B cell (primary cell): ENCODE results near the gene PPP1R14D. TPM values are rescaled to one million over a fixed set of nuclear protein-coding genes. Genes with fewer than 3 reads are reported as not detected.

Experiments used
- ATAC-seq: fragments of 200-7000 bp; cut with Tn5 transposase; one replicate; pipeline ENCODE4 v1.10.0; 2021; ENCODE audit warnings: low read depth, mild to moderate bottlenecking, moderate number of reproducible peaks, moderate library complexity
- CTCF ChIA-PET: fragments of 350-600 bp; sonication (Branson Sonifier 250); formaldehyde crosslinking; loops from one replicate; lab custom pipeline; 2021; ENCODE audit warnings: antibody characterized with exemption, inconsistent platforms; lab: Charles Lee
- POLR2A ChIA-PET: fragments of 350-600 bp; sonication (Branson Sonifier 250); formaldehyde crosslinking; loops from one replicate; lab custom pipeline; 2021; ENCODE audit warnings: antibody characterized with exemption; lab: Charles Lee
- DNase-seq: peaks from one replicate; pipeline ENCODE4 v3.0.0; 2013
- H2AFZ ChIP-seq: 2 replicates; pipeline ENCODE4 v1.6.1; 2012; ENCODE audit warnings: mild to moderate bottlenecking, low read depth, low read length; ENCODE audit not compliant: insufficient read depth, poor library complexity, severe bottlenecking
- H3K27ac ChIP-seq, 2 donors: 1 replicate in 1 of 2; 2 replicates in 1 of 2; pipeline ENCODE4 v1.5.1; 2012 to 2013; ENCODE audit warnings: low read length in 2 of 2, mild to moderate bottlenecking in 2 of 2, moderate library complexity in 1 of 2
- H3K27me3 ChIP-seq, 4 experiments: fragments of 200-600 bp in 1 of 4; sonication (generic) in 1 of 4; replicated peaks in 1 of 4; 1 replicate in 2 of 4; 2 replicates in 2 of 4; pipeline versions ENCODE4 v1.6.1 to v1.7.0; 2013 to 2016; ENCODE audit warnings: low read length in 3 of 4, mild to moderate bottlenecking in 2 of 4, mixed read lengths in 1 of 4, moderate library complexity in 1 of 4; ENCODE audit not compliant: insufficient read depth in 4 of 4, control insufficient read depth in 3 of 4; ENCODE audit errors: control extremely low read depth in 1 of 4
- H3K36me3 ChIP-seq, 2 experiments: replicated peaks in 1 of 2; 1 replicate in 1 of 2; 2 replicates in 1 of 2; pipeline versions ENCODE4 v1.6.1 to v1.7.1; 2013; ENCODE audit warnings: low read length in 1 of 2; ENCODE audit not compliant: insufficient read depth in 2 of 2, control insufficient read depth in 1 of 2; ENCODE audit errors: control extremely low read depth in 1 of 2, extremely low read depth in 1 of 2
- H3K4me1 ChIP-seq, 2 donors: fragments of 200-600 bp in 1 of 2; sonication (generic) in 1 of 2; 1 replicate in 1 of 2; 2 replicates in 1 of 2; pipeline versions ENCODE4 v1.5.1 to v1.6.1; 2013 to 2017; ENCODE audit warnings: low read length in 2 of 2; ENCODE audit not compliant: control insufficient read depth in 2 of 2, insufficient read depth in 2 of 2
- H3K4me2 ChIP-seq: replicated peaks from 2 replicates; pipeline ENCODE3; 2012; ENCODE audit warnings: mild to moderate bottlenecking, low read depth, low read length; ENCODE audit not compliant: poor library complexity, severe bottlenecking
- H3K4me3 ChIP-seq, 5 experiments: fragments of 200-600 bp in 1 of 5; sonication (generic) in 1 of 5; 1 replicate in 3 of 5; 2 replicates in 2 of 5; pipeline versions ENCODE4 v1.5.1 to v1.7.0; 2011 to 2016; ENCODE audit warnings: low read length in 4 of 5, mild to moderate bottlenecking in 4 of 5, low read depth in 2 of 5, control low read depth in 1 of 5, moderate library complexity in 1 of 5; ENCODE audit not compliant: insufficient read depth in 1 of 5; ENCODE audit errors: control extremely low read depth in 1 of 5, extremely low read depth in 1 of 5
- H3K79me2 ChIP-seq: fragments of 200-600 bp; sonication (generic); one replicate; pipeline ENCODE4 v1.6.0; 2016; ENCODE audit warnings: low read length; ENCODE audit not compliant: control insufficient read depth, insufficient read depth
- H3K9ac ChIP-seq: fragments of 200-600 bp; sonication (generic); 2 replicates; pipeline ENCODE4 v1.6.1; 2017; ENCODE audit warnings: mild to moderate bottlenecking, low read length, moderate library complexity
- H3K9me3 ChIP-seq, 3 donors: one replicate each; pipeline versions ENCODE4 v1.6.1 to v1.7.1; 2013; ENCODE audit warnings: low read length in 2 of 3; ENCODE audit not compliant: control insufficient read depth in 2 of 3, insufficient read depth in 1 of 3; ENCODE audit errors: control extremely low read depth in 1 of 3
- H4K20me1 ChIP-seq: 2 replicates; pipeline ENCODE4 v1.6.0; 2012; ENCODE audit warnings: mild to moderate bottlenecking, low read length; ENCODE audit not compliant: insufficient read depth, control insufficient read depth, poor library complexity, severe bottlenecking
- H3K27ac Mint-ChIP-seq: one replicate; pipeline ENCODE4 v1.8.0; 2021; ENCODE audit warnings: mixed read lengths
- H3K27me3 Mint-ChIP-seq: one replicate; pipeline ENCODE4 v1.8.0; 2021; ENCODE audit warnings: mixed read lengths
- H3K4me1 Mint-ChIP-seq: one replicate; pipeline ENCODE4 v1.8.0; 2021; ENCODE audit warnings: mixed read lengths
- H3K4me3 Mint-ChIP-seq: one replicate; pipeline ENCODE4 v1.8.0; 2021; ENCODE audit warnings: mixed read lengths
- H3K9me3 Mint-ChIP-seq: one replicate; pipeline ENCODE4 v1.8.0; 2022; ENCODE audit warnings: mixed read lengths; ENCODE audit not compliant: insufficient read depth
- CTCF ChIP-seq: fragments of 200-600 bp; IDR thresholded peaks from one replicate; pipeline ENCODE4 v1.8.0; 2022; ENCODE audit warnings: antibody characterized with exemption, mild to moderate bottlenecking
- EZH2 ChIP-seq: IDR thresholded peaks from 2 replicates; pipeline ENCODE4 v1.6.1; 2012; ENCODE audit warnings: borderline replicate concordance, low read depth, mild to moderate bottlenecking, moderate library complexity, low read length; ENCODE audit not compliant: insufficient read depth, poor library complexity, severe bottlenecking
- WGBS: methylation state at CpG from one replicate; pipeline ENCODE4 v1.1.5; 2013; ENCODE audit warnings: missing lambda C conversion rate; ENCODE audit not compliant: insufficient coverage; 5-methylcytosine and 5-hydroxymethylcytosine counted together
- intact Hi-C: fragments of 100-400 bp; cut with micrococcal nuclease; formaldehyde crosslinking; loops from one replicate; pipeline ENCODE4 v1.10.0; 2022
- polyA plus RNA-seq: library from polyadenylated mRNA; depleted of rRNA; stranded (reverse); fragments of >200 nt; gene quantifications from 2 replicates; pipeline ENCODE4 v1.2.3, GENCODE V29; 2012
- total RNA-seq, 2 donors: library from RNA; stranded (reverse); fragments of 120-200 nt in 1 of 2; gene quantifications; 1 replicate in 1 of 2; 2 replicates in 1 of 2; pipeline versions ENCODE4 v1.2.3 to v1.2.4, GENCODE V29; 2013 to 2022

The PPP1R14D gene
- total and polyA plus RNA-seq, 2 donors (not counting 1 experiment from before 2014, with no cell fraction given), result 0.19 TPM; not detected in 1

GRCh38 chr15:40838756-40839155 is 10.2 kb upstream of the PPP1R14D start:
- no peak overlapping the region for H3K9ac ChIP-seq
- Mint-ChIP-seq H3K27ac (no peak overlapping the region), H3K27me3 (no peaks in the 10 kb centered on the region), H3K4me1 (peaks cover 4% of the 10 kb centered on the region), H3K9me3 (no peaks in the 10 kb centered on the region), H3K4me3 (no peak overlapping the region)
- DNase-seq (no peak), ATAC-seq (no peak)
- peaks cover 5 to 6% of the 10 kb centered on the region in 2 donors for H3K4me1 ChIP-seq
- H3K9me3 ChIP-seq, result no peaks in the 10 kb centered on the region
- H3K36me3 ChIP-seq, result no peaks in the 10 kb centered on the region
- CTCF ChIA-PET, result no interaction called here
- TF ChIP-seq EZH2 (no peak), CTCF (no peak)
- no peaks in the 10 kb centered on the region for H3K79me2 ChIP-seq
- H3K27me3 ChIP-seq, result no peaks in the 10 kb centered on the region
- no peak overlapping the region for H2AFZ ChIP-seq
- intact Hi-C loops, result no loop called here
- POLR2A ChIA-PET, result no interaction called here
- H3K27ac ChIP-seq, result no peak overlapping the region
- H3K4me3 ChIP-seq, result no peak overlapping the region
- WGBS, result 100% methylated on average over 3 of the region's 5 CpGs
- no peak overlapping the region for H3K4me2 ChIP-seq
- no peaks in the 10 kb centered on the region for H4K20me1 ChIP-seq

- Histone ChIP-seq H3K36me3 (no peaks in the 10 kb centered on the region), H3K4me1 (no peaks in the 10 kb centered on the region), H3K4me3 (no peak overlapping the region), H3K27ac (no peak overlapping the region), H3K4me2 (no peak overlapping the region), H3K9ac (no peak overlapping the region), H3K27me3 (no peaks in the 10 kb centered on the region), H3K9me3 (peaks cover 0 to 3% (median 0%) of the 10 kb centered on the region in 3 donors), H3K79me2 (no peaks in the 10 kb centered on the region), H4K20me1 (no peaks in the 10 kb centered on the region), H2AFZ (no peak overlapping the region)
- ChIA-PET CTCF (interaction anchor here (0.6 to 1.4 kb wide), 2 partner anchors 22 to 348 kb away, joined by 3 to 4 read pairs; no protein-coding TSS in a partner anchor), POLR2A (no interaction called here)
- no peak for TF ChIP-seq CTCF
- no peak for TF ChIP-seq EZH2
- ATAC-seq, result no peak
- intact Hi-C loops, result no loop called here
- Mint-ChIP-seq H3K4me1 (no peaks in the 10 kb centered on the region), H3K4me3 (no peak overlapping the region), H3K27me3 (no peaks in the 10 kb centered on the region), H3K9me3 (no peaks in the 10 kb centered on the region), H3K27ac (no peak overlapping the region)
- no peak for DNase-seq
- WGBS, result no CpG with 5 or more reads among the region's 1 CpG
Measured at GRCh38 chr15:40836020-40836419, 7.5 kb upstream of the PPP1R14D start.
